CD4-positive, alpha-beta T cell (primary cell): ENCODE data around the gene SP2. TPM values are rescaled to one million over a fixed set of nuclear protein-coding genes. Genes with fewer than 3 reads are reported as not detected.

Experiments used
- ATAC-seq: fragments of 200-7000 bp; cut with Tn5 transposase; one replicate; pipeline ENCODE4 v1.10.0; 2022; ENCODE audit warnings: mild to moderate bottlenecking; ENCODE audit not compliant: poor library complexity
- CTCF ChIA-PET: fragments of 350-600 bp; sonication (Branson Sonifier 250); formaldehyde crosslinking; loops from one replicate; lab custom pipeline; 2021; ENCODE audit warnings: antibody characterized with exemption, inconsistent platforms; lab: Charles Lee
- POLR2A ChIA-PET: fragments of 350-600 bp; sonication (Branson Sonifier 250); formaldehyde crosslinking; loops from one replicate; lab custom pipeline; 2021; ENCODE audit warnings: antibody characterized with exemption, inconsistent platforms; lab: Charles Lee
- DNase-seq, 14 experiments: peaks; one replicate each; pipeline ENCODE4 v3.0.0-alpha.2; 2013 to 2020; ENCODE audit warnings: mixed read lengths in 2 of 14
- H3K27ac ChIP-seq, 2 donors: one replicate each; pipeline versions ENCODE4 v1.5.1 to v1.7.0; 2013; ENCODE audit warnings: low read length in 2 of 2, low read depth in 1 of 2, mild to moderate bottlenecking in 1 of 2
- H3K27me3 ChIP-seq, 2 experiments: 1 replicate in 1 of 2; 2 replicates in 1 of 2; pipeline versions ENCODE4 v1.6.1 to v1.7.0; 2013; ENCODE audit warnings: low read length in 2 of 2, control low read depth in 1 of 2, mild to moderate bottlenecking in 1 of 2, moderate library complexity in 1 of 2; ENCODE audit not compliant: insufficient read depth in 2 of 2, control insufficient read depth in 1 of 2
- H3K36me3 ChIP-seq: one replicate; pipeline ENCODE4 v1.6.1; 2013; ENCODE audit warnings: low read length, control low read depth; ENCODE audit not compliant: insufficient read depth
- H3K4me1 ChIP-seq: one replicate; pipeline ENCODE4 v1.6.1; 2013; ENCODE audit warnings: low read length, control low read depth; ENCODE audit not compliant: insufficient read depth
- H3K4me3 ChIP-seq: one replicate; pipeline ENCODE4 v1.5.1; 2013; ENCODE audit warnings: mild to moderate bottlenecking, low read length, moderate library complexity
- H3K9me3 ChIP-seq, 2 experiments: 1 replicate in 1 of 2; 2 replicates in 1 of 2; pipeline versions ENCODE4 v1.6.1 to v1.7.0; 2013; ENCODE audit warnings: low read length in 2 of 2, mild to moderate bottlenecking in 2 of 2, control low read depth in 1 of 2, moderate library complexity in 1 of 2; ENCODE audit not compliant: control insufficient read depth in 1 of 2, insufficient read depth in 1 of 2
- H3K27ac Mint-ChIP-seq: one replicate; pipeline ENCODE4 v1.8.0; 2020; ENCODE audit warnings: mixed read lengths
- H3K27me3 Mint-ChIP-seq: one replicate; pipeline ENCODE4 v1.8.0; 2021; ENCODE audit warnings: mixed read lengths
- H3K36me3 Mint-ChIP-seq: one replicate; pipeline ENCODE4 v1.8.0; 2021; ENCODE audit warnings: low read depth, mixed read lengths
- H3K4me1 Mint-ChIP-seq: one replicate; pipeline ENCODE4 v1.8.0; 2021; ENCODE audit warnings: low read depth, mixed read lengths
- H3K4me3 Mint-ChIP-seq: one replicate; pipeline ENCODE4 v1.8.0; 2020; ENCODE audit warnings: mild to moderate bottlenecking, mixed read lengths
- H3K9me3 Mint-ChIP-seq: one replicate; pipeline ENCODE4 v1.8.0; 2020; ENCODE audit warnings: mixed read lengths
- intact Hi-C, 2 experiments: fragments of 100-400 bp; cut with DNase I in 1 of 2; cut with micrococcal nuclease in 1 of 2; formaldehyde crosslinking; loops; one replicate each; pipeline versions ENCODE4 v1.15.1 to v1.9.0; 2023 to 2025; cut with DNase I, micrococcal nuclease
- total RNA-seq, 174 experiments: library from RNA in 2 of 174; stranded (reverse) in 2 of 174; gene quantifications; one replicate each; pipeline ENCODE4 v1.2.3 and lab custom pipeline; 2021 to 2026
- TF ChIP-seq, protein P1 (sequence below): fragments of 200-600 bp; IDR thresholded peaks from one replicate; pipeline ENCODE4 v1.8.0; 2022; ENCODE audit warnings: antibody characterized with exemption, mild to moderate bottlenecking

The SP2 gene
- total RNA-seq, 2 experiments from 2014 or later: 19.9 to 21.5 TPM

DNA sequence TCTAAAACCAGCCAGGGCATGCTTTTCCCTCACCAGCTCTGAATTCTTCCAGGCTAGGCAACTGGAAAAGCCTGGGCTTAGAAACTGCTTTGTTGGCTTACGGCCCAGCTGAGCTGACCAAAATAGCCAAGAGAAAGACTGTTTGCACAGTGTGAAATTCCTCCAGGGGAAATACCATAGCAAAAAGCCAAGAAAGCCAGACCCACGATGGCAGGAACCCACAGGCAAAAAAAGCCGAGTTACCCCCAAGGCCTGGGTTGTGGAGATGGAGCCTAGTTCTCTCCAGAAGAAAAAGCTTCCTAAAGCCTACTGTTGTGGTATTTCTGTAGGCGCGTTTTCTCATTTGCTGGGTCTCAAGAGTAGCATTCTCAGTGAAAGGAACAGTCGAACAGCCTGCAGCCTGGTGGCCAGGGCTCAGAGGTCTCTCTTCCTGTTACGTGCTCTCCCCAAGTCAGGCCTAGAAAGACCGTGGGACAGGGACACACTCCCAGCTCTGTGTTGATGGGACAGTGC lies 9.2 kb downstream of the SP2 start:
- Mint-ChIP-seq H3K9me3 (no peaks in the 10 kb centered on the region), H3K4me3 (no peak overlapping the region), H3K27ac (no peak overlapping the region), H3K4me1 (peaks cover 59% of the 10 kb centered on the region), H3K36me3 (peaks cover 57% of the 10 kb centered on the region), H3K27me3 (no peaks in the 10 kb centered on the region)
- TF ChIP-seq, protein P1, sequence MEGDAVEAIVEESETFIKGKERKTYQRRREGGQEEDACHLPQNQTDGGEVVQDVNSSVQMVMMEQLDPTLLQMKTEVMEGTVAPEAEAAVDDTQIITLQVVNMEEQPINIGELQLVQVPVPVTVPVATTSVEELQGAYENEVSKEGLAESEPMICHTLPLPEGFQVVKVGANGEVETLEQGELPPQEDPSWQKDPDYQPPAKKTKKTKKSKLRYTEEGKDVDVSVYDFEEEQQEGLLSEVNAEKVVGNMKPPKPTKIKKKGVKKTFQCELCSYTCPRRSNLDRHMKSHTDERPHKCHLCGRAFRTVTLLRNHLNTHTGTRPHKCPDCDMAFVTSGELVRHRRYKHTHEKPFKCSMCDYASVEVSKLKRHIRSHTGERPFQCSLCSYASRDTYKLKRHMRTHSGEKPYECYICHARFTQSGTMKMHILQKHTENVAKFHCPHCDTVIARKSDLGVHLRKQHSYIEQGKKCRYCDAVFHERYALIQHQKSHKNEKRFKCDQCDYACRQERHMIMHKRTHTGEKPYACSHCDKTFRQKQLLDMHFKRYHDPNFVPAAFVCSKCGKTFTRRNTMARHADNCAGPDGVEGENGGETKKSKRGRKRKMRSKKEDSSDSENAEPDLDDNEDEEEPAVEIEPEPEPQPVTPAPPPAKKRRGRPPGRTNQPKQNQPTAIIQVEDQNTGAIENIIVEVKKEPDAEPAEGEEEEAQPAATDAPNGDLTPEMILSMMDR: no peak
- intact Hi-C loops: no loop called here
- Histone ChIP-seq H3K9me3 (no peaks in the 10 kb centered on the region), H3K4me3 (no peak overlapping the region), H3K27me3 (no peaks in the 10 kb centered on the region), H3K36me3 (peaks cover 34% of the 10 kb centered on the region), H3K4me1 (peaks cover 15% of the 10 kb centered on the region), H3K27ac (no peak overlapping the region)
- POLR2A ChIA-PET: interaction anchor here (0.7 to 2.0 kb wide), 3 partner anchors 10 to 59 kb away, joined by 3 to 14 read pairs (median 3); partner anchors contain the start of genes PNPO and SP2
- ATAC-seq: no peak
- no peak for DNase-seq
- CTCF ChIA-PET: interaction anchor here (1.3 kb wide), 1 partner anchor 66 kb away, joined by 3 read pairs; the partner anchor contains the start of gene CDK5RAP3

DNA sequence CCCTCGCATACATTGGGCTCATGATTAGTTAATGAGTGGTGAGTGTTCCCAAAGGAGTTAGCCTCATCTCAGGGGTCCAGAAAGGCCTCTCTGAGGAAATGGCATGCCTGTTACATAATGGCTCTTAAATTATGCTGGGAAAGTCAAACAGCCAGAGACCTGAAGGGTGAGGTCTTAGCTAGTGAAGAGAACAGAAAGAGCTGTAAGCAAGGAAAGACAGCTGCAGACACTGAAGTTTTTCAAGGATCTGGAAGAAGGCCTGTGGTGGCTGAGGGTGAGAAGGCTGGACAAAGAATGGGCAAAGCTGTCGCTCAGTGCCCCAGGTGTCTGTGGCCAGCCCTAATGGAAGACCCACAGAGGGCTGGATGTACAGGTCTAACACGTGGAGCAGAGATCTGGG lies 10.4 kb downstream of the SP2 start:
- H3K4me3 ChIP-seq: no peak overlapping the region
- H3K4me1 ChIP-seq: peaks cover 13% of the 10 kb centered on the region
- Mint-ChIP-seq H3K4me3 (no peak overlapping the region), H3K27ac (no peak overlapping the region), H3K9me3 (no peaks in the 10 kb centered on the region), H3K36me3 (peaks cover 47% of the 10 kb centered on the region), H3K27me3 (no peaks in the 10 kb centered on the region), H3K4me1 (peaks cover 59% of the 10 kb centered on the region)
- no peaks in the 10 kb centered on the region for H3K9me3 ChIP-seq
- no peak for ATAC-seq
- no peak for DNase-seq
- intact Hi-C loops: no loop called here
- POLR2A ChIA-PET: interaction anchor here (0.6 kb wide), 1 partner anchor 13 kb away, joined by 3 read pairs; no protein-coding TSS in a partner anchor
- no peak overlapping the region for H3K27ac ChIP-seq
- TF ChIP-seq, protein P1: no peak
- CTCF ChIA-PET: no interaction called here
- no peaks in the 10 kb centered on the region for H3K27me3 ChIP-seq
- H3K36me3 ChIP-seq: peaks cover 27% of the 10 kb centered on the region

- DNase-seq (no peak), ATAC-seq (no peak)
- Mint-ChIP-seq H3K36me3 (peaks cover 39% of the 10 kb centered on the region), H3K27me3 (no peaks in the 10 kb centered on the region), H3K27ac (no peak overlapping the region), H3K4me1 (peaks cover 49% of the 10 kb centered on the region), H3K4me3 (no peak overlapping the region), H3K9me3 (no peaks in the 10 kb centered on the region)
- ChIA-PET POLR2A (interaction anchor here (0.6 to 0.7 kb wide), 3 partner anchors 11 to 140 kb away, joined by 3 to 4 read pairs (median 3); partner anchors contain the start of gene NFE2L1), CTCF (interaction anchor here (0.5 kb wide), 1 partner anchor 147 kb away, joined by 3 read pairs; no protein-coding TSS in a partner anchor)
- Histone ChIP-seq H3K36me3 (peaks cover 17% of the 10 kb centered on the region), H3K27me3 (no peaks in the 10 kb centered on the region), H3K4me3 (no peak overlapping the region), H3K9me3 (no peaks in the 10 kb centered on the region), H3K4me1 (peaks cover 11% of the 10 kb centered on the region), H3K27ac (no peak overlapping the region)
- intact Hi-C loops: no loop called here
- TF ChIP-seq, protein P1: no peak
These were observed 12.0 kb downstream of the SP2 start for GRCh38 chr17:47907932-47908562.
